SW 1271 (cell line): ENCODE measurements around the gene RGS13.

Experiments used
- DNase-seq, 2 experiments: peaks; one replicate each; lab custom pipeline; 2025; lab: John Stamatoyannopoulos, UW

RGS13 gene

GRCh38 chr1:192635939-192636338, at the start of gene RGS13:
Gene RGS13 (plus strand): TSS chr1:192636147. CDS start chr1:192644335, 8,188 bp downstream.
- DNase-seq: no peak

- DNase-seq: no peak
Observed at GRCh38 chr1:192587386-192588266, 48.3 kb upstream of the RGS13 start.

GRCh38 chr1:192588546-192588945, 47.4 kb upstream of the RGS13 start:
- DNase-seq: no peak

GRCh38 chr1:192589813-192590212, 46.1 kb upstream of the RGS13 start:
- DNase-seq: no peak

- DNase-seq: no peak
Observed at GRCh38 chr1:192592517-192592916, 43.4 kb upstream of the RGS13 start.

GRCh38 chr1:192592981-192593708, 42.8 kb upstream of the RGS13 start:
- DNase-seq: no peak

- no peak for DNase-seq
Observed at GRCh38 chr1:192595299-192595698, 40.6 kb upstream of the RGS13 start.

- no peak for DNase-seq
Observed at GRCh38 chr1:192598589-192598988, 37.4 kb upstream of the RGS13 start.

- DNase-seq: no peak
Observed at GRCh38 chr1:192600275-192600674, 35.7 kb upstream of the RGS13 start.

GRCh38 chr1:192601143-192601542, 34.8 kb upstream of the RGS13 start:
- no peak for DNase-seq

GRCh38 chr1:192601567-192601966, 34.4 kb upstream of the RGS13 start:
- DNase-seq: no peak

GRCh38 chr1:192602757-192603156, 33.2 kb upstream of the RGS13 start:
- DNase-seq: no peak

GRCh38 chr1:192603218-192603787, 32.6 kb upstream of the RGS13 start:
- no peak for DNase-seq

- no peak for DNase-seq
Observed at GRCh38 chr1:192604979-192605620, 30.8 kb upstream of the RGS13 start.

GRCh38 chr1:192608671-192609070, 27.3 kb upstream of the RGS13 start:
- no peak for DNase-seq

GRCh38 chr1:192609110-192610079, 26.6 kb upstream of the RGS13 start:
- DNase-seq: no peak

- DNase-seq: peak in 1 of 2 experiments; percentile 13
Observed at GRCh38 chr1:192610112-192610889, 25.6 kb upstream of the RGS13 start.

- DNase-seq: no peak
Observed at GRCh38 chr1:192615055-192615454, 20.9 kb upstream of the RGS13 start.

- DNase-seq: no peak
Observed at GRCh38 chr1:192620071-192620635, 15.8 kb upstream of the RGS13 start.
